Measurements from ENCODE around the gene LCP2.

- TF ChIP-seq CTCF (IDR thresholded peaks at IDR 0.05) = no peak
- TF ChIP-seq EZH2 (IDR thresholded peaks at IDR 0.05) = no peak
These were observed 19.4 kb upstream of the LCP2 start for GRCh38 chr5:170316937-170317336.
